AG09309 (cell line): ENCODE data around the gene IGFBPL1.

Source experiments
- DNase-seq: peaks from one replicate; pipeline ENCODE4 v3.0.0-alpha.2; 2010; ENCODE audit warnings: low read depth
- H3K4me3 ChIP-seq: 2 replicates; pipeline ENCODE4 v1.5.1; 2011; ENCODE audit warnings: mild to moderate bottlenecking, low read depth, low read length, moderate library complexity; ENCODE audit not compliant: control insufficient read depth
- TF ChIP-seq, protein P1 (sequence below): IDR thresholded peaks from 2 replicates; pipeline ENCODE4 v1.5.1; 2011; ENCODE audit warnings: mild to moderate bottlenecking, low read depth, low read length, inconsistent platforms; ENCODE audit not compliant: insufficient read depth, control insufficient read depth; ENCODE audit errors: missing control alignments

The IGFBPL1 gene

DNA sequence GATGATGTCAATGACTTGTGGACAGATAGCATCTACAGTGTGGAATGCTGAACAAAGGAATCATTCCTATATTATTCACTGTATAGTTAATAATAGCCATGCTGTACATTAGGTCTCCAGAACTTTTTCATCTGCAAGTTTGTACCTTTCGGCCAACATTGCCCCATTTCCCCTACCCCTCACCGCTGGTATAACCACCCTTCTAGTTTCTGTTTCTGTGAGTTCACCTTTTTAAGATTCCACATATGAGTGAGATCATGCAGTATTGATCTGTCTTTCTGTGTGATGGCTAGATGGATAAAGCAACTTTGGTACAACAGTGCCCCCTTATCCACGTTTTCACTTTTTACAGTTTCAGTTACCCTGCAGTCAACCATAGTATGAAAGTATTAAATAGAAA is 50.6 kb downstream of the IGFBPL1 start:
- no peak overlapping the region for H3K4me3 ChIP-seq
- TF ChIP-seq, protein P1, sequence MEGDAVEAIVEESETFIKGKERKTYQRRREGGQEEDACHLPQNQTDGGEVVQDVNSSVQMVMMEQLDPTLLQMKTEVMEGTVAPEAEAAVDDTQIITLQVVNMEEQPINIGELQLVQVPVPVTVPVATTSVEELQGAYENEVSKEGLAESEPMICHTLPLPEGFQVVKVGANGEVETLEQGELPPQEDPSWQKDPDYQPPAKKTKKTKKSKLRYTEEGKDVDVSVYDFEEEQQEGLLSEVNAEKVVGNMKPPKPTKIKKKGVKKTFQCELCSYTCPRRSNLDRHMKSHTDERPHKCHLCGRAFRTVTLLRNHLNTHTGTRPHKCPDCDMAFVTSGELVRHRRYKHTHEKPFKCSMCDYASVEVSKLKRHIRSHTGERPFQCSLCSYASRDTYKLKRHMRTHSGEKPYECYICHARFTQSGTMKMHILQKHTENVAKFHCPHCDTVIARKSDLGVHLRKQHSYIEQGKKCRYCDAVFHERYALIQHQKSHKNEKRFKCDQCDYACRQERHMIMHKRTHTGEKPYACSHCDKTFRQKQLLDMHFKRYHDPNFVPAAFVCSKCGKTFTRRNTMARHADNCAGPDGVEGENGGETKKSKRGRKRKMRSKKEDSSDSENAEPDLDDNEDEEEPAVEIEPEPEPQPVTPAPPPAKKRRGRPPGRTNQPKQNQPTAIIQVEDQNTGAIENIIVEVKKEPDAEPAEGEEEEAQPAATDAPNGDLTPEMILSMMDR: no peak
- no peak for DNase-seq

DNA sequence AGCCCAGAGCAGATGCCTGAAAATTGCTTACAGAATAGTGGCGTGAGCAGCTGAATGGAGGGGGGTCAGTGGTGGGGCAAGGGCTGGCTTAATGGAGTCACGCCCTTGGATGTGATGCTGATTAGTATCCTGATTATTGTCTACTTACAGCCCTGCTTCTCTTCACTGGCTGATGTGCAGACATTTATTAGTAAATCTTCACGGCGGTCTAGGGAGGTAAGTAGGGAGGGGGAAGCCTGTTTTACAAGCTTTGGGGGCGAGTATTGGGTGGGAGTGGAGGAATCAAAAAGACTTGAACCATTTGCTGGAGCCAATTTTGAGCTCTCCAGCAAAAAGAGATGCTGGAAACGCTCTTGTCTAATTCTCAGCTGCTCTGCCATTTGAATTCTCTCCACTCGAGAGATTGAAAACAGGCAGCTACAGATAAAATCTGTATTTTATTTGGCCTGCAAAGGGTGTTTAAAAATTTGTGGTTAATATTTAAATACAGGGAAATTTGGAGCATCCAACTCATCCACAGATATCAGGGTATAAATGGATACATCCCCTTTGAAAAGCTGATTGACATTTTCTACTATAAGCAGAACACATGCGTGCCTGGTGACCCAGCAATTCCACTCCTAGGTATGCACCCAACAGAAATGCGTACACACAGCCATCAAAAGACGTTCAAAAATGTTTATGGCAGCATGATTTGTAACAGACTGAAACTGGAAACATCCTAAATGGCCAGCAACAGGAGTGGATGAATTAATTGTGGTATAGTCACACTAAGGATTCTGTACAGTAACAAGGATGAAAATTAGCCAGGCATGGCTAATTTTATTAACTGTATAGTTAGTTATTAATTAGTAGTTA is 51.3 kb downstream of the IGFBPL1 start:
- no peak for DNase-seq
- TF ChIP-seq, protein P1: no peak
- H3K4me3 ChIP-seq: no peak overlapping the region

DNA sequence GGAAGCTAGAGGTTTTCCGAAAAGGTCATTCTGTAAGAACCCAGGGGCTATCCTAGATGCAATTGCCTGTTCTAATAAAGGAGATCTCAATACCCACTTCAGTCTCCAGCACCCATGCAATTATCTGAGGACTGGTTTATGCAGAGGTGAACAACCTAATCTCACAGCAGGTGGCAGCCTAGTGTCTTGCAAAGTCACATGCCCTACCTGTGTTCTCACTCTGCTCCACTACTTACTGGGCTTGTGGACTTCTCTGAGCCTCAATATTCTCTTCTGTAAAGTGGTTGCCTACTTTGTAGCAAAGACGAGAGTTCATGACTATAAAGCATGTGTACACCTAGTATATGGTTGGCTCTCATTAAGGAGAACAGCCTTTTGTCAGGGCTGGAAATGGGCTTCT is 52.8 kb downstream of the IGFBPL1 start:
- no peak for DNase-seq
- TF ChIP-seq, protein P1: peak; percentile 34
- H3K4me3 ChIP-seq: no peak overlapping the region

DNA sequence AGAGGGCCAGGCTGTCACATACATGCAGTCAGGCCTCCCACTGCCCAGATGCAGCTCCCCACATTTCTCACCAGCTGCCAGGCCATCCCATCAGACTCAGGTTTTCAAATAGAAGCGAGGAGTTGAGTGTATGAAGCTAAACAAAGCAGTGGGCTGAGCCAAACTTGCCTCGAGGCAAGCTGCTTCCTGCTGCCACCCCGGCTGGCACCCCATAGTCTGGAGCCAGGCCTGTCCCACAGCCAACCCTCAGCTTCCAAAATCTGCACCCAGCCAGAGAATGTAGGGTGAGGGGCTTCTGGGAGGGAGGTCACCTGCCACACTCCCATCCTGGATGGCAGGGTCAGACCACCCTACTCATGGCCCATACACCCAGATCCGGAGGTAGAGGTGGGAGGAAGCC is 54.1 kb downstream of the IGFBPL1 start:
- TF ChIP-seq, protein P1: no peak
- DNase-seq: no peak
- H3K4me3 ChIP-seq: no peak overlapping the region

DNA sequence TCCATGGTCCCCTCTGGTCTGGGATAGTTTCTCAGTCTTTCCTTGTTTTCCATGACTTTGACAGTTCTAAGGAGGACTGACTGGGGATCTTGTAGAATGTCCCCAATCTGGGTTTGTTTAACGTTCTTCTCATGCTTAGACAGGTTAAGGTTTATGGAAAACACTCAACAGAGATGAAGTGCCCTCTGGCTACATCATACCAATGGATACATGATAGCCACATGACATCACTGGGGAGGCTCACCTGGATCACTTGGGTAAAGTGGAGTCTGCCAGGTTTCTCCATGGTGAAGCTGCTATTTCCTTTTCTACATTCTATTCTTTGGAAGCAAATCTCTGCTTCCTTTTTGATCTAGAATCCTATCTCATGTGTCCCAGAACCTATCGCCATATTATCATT is 55.5 kb downstream of the IGFBPL1 start:
- no peak for DNase-seq
- no peak overlapping the region for H3K4me3 ChIP-seq
- TF ChIP-seq, protein P1: no peak

DNA sequence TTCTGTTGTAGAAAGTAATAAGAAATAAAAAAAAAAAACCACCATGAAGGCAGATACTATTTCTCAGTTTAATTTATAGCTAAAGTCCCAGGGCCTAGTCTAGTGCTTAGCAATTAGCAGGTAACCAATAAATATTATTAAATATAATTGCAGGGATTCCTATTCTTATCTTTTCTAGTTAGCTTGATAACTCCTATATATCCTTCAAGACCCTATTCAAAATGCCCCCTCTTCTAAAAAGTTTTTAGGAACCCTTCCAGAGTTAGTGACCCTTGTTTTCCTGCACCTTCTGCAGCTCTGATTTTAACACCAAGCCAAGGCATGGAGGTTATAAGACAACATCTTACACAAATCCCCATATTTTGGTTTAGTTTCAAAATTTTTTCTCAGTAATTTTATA is 56.4 kb downstream of the IGFBPL1 start:
- TF ChIP-seq, protein P1: no peak
- DNase-seq: no peak
- no peak overlapping the region for H3K4me3 ChIP-seq
